ENCODE data around the gene RTP5.

Gene RTP5

DNA sequence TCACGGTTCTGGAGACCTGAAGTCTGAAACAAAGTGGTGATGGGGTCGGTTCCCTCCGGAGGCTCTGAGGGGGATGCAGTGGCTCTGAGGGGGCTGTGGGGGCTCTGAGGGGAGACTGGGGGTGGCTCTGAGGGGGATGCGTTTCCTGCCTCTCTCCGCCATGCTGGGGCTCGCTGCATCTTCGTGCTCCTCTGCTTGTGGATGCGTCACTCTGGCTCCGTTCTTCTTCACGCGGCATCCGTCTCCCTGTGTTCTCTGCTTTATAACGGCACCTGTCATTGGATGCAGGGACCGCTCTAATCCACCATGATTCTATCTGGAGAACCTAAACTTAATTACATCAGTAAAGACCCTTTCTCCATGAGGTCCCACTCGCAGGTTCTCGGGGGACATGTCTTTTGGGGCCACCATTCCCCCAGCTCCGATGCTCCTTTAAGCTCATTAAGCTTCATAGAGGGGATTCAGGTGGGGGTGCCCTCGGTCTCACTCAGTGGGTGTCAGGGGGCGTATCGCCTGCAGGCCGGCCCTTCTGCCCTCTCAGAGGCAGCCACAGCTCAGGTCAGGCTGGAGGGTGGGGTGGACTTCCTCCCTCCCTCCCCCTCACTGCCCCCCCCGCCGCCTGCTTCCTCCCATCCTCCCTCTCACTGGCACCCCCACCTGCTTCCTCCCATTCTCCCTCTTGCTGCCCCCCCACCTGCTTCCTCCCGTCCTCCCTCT is 18.4 kb downstream of the RTP5 start:
- TF ChIP-seq, protein P1, sequence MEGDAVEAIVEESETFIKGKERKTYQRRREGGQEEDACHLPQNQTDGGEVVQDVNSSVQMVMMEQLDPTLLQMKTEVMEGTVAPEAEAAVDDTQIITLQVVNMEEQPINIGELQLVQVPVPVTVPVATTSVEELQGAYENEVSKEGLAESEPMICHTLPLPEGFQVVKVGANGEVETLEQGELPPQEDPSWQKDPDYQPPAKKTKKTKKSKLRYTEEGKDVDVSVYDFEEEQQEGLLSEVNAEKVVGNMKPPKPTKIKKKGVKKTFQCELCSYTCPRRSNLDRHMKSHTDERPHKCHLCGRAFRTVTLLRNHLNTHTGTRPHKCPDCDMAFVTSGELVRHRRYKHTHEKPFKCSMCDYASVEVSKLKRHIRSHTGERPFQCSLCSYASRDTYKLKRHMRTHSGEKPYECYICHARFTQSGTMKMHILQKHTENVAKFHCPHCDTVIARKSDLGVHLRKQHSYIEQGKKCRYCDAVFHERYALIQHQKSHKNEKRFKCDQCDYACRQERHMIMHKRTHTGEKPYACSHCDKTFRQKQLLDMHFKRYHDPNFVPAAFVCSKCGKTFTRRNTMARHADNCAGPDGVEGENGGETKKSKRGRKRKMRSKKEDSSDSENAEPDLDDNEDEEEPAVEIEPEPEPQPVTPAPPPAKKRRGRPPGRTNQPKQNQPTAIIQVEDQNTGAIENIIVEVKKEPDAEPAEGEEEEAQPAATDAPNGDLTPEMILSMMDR (IDR thresholded peaks at IDR 0.05; ENCODE audit: borderline replicate concordance, extremely low read depth, low read length, poor library complexity, severe bottlenecking), result no peak
- TF ChIP-seq EZH2 (IDR thresholded peaks at IDR 0.05; ENCODE audit: borderline replicate concordance, low read depth, low read length, severe bottlenecking), result no peak
- H3K9me3 ChIP-seq (ENCODE audit: insufficient read depth, low read length, severe bottlenecking), result no peaks in the 10 kb centered on the region
- peaks cover 60% of the 10 kb centered on the region for H3K4me1 ChIP-seq (ENCODE audit: insufficient read depth, low read length)
- peaks cover 21% of the 10 kb centered on the region for H4K20me1 ChIP-seq (ENCODE audit: insufficient read depth, low read length)
- peak overlapping the region; percentile 73 for H3K27ac ChIP-seq (ENCODE audit: low read length)
- DNase-seq (no peak), ATAC-seq (ENCODE audit: insufficient read depth, low read depth) (no peak)
- no peaks in the 10 kb centered on the region for H3K27me3 ChIP-seq (ENCODE audit: insufficient read depth, low read length, poor library complexity)
- no peak overlapping the region for H3K9ac ChIP-seq (ENCODE audit: low read depth, low read length)
- peaks cover 24% of the 10 kb centered on the region; the same call in 1 of the 2 replicates for H3K36me3 ChIP-seq (ENCODE audit: insufficient read depth, low read length)
- no peak overlapping the region for H3K4me3 ChIP-seq (ENCODE audit: low read depth in 1 of 2, low read length in 2 of 2)
- no peak overlapping the region for H2AFZ ChIP-seq (ENCODE audit: low read depth, low read length)
- H3K79me2 ChIP-seq (ENCODE audit: insufficient read depth, low read length), result peaks cover 35% of the 10 kb centered on the region
- no peak overlapping the region for H3K4me2 ChIP-seq (ENCODE audit: insufficient read depth, low read length)

DNA sequence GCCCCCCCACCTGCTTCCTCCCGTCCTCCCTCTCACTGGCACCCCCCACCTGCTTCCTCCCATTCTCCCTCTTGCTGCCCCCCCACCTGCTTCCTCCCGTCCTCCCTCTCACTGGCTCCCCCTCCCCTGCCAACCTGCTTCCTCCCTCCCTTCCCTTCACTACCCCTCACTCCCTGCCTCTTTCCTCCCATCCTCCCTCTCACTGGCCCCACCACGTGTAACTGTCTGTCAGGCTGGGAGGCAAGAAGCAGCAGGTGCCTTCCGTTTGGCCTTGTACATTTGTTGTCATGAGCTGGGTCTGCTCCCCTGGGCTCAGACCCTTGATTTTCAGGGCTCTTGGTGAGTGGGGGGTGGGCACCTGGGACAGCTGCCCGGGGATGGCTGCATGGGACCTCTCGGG is 19.1 kb downstream of the RTP5 start:
- H3K4me1 ChIP-seq (ENCODE audit: insufficient read depth, low read length), result peaks cover 54% of the 10 kb centered on the region
- TF ChIP-seq, protein P1 (IDR thresholded peaks at IDR 0.05; ENCODE audit: borderline replicate concordance, extremely low read depth, low read length, poor library complexity, severe bottlenecking), result no peak
- TF ChIP-seq EZH2 (IDR thresholded peaks at IDR 0.05; ENCODE audit: borderline replicate concordance, low read depth, low read length, severe bottlenecking), result no peak
- H4K20me1 ChIP-seq (ENCODE audit: insufficient read depth, low read length), result peaks cover 26% of the 10 kb centered on the region
- H2AFZ ChIP-seq (ENCODE audit: low read depth, low read length), result no peak overlapping the region
- peak overlapping the region; percentile 63 for H3K27ac ChIP-seq (ENCODE audit: low read length)
- ATAC-seq (ENCODE audit: insufficient read depth, low read depth), result peak; percentile 57
- H3K9me3 ChIP-seq (ENCODE audit: insufficient read depth, low read length, severe bottlenecking), result no peaks in the 10 kb centered on the region
- peak; percentile 69 for DNase-seq
- H3K4me2 ChIP-seq (ENCODE audit: insufficient read depth, low read length), result no peak overlapping the region
- peaks cover 35% of the 10 kb centered on the region for H3K79me2 ChIP-seq (ENCODE audit: insufficient read depth, low read length)
- H3K27me3 ChIP-seq (ENCODE audit: insufficient read depth, low read length, poor library complexity), result no peaks in the 10 kb centered on the region
- no peak overlapping the region for H3K9ac ChIP-seq (ENCODE audit: low read depth, low read length)
- no peak overlapping the region for H3K4me3 ChIP-seq (ENCODE audit: low read depth in 1 of 2, low read length in 2 of 2)
- peaks cover 24% of the 10 kb centered on the region; the same call in 1 of the 2 replicates for H3K36me3 ChIP-seq (ENCODE audit: insufficient read depth, low read length)

DNA sequence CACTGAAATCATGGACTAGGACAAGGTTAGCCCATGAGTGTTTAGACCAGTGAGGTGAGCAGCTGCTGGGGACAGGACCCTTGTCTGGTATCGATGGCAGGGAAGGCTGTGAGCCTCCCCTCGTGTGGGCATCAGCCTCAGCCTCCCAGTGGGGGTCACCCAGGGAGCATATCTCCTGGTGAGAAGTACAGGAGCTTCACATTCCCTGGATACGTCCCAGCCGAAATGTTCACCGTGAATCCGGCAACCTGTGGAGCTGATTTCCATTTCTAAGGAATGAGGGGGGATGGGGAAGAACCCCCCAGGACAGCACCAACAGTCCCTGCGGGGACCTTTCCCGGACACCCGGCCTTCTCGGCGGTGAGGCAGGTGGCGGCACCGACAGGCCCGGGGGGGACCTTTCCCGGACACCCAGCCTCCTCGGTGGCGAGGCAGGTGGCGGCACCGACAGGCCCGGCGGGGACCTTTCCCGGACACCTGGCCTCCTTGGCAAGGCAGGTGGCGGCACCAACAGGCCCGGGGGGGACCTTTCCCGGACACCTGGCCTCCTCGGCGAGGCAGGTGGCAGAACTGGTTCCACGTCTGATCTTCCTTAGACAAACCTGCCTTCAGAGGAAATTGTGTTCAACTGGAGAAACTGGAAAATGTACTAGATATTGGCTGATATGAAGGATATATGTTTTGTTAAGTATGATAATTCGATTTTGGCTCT is 21.2 kb downstream of the RTP5 start:
- Histone ChIP-seq H3K27ac (ENCODE audit: low read length) (peak overlapping the region; percentile 10; the same call in 1 of the 2 replicates), H3K4me2 (ENCODE audit: insufficient read depth, low read length) (no peak overlapping the region), H3K9me3 (ENCODE audit: insufficient read depth, low read length, severe bottlenecking) (no peaks in the 10 kb centered on the region), H2AFZ (ENCODE audit: low read depth, low read length) (no peak overlapping the region), H3K9ac (ENCODE audit: low read depth, low read length) (no peak overlapping the region), H3K36me3 (ENCODE audit: insufficient read depth, low read length) (peaks cover 20% of the 10 kb centered on the region; the same call in 1 of the 2 replicates), H3K79me2 (ENCODE audit: insufficient read depth, low read length) (peaks cover 21% of the 10 kb centered on the region), H3K27me3 (ENCODE audit: insufficient read depth, low read length, poor library complexity) (no peaks in the 10 kb centered on the region), H3K4me1 (ENCODE audit: insufficient read depth, low read length) (peaks cover 33% of the 10 kb centered on the region), H4K20me1 (ENCODE audit: insufficient read depth, low read length) (peaks cover 47% of the 10 kb centered on the region), H3K4me3 (ENCODE audit: low read depth in 1 of 2, low read length in 2 of 2) (no peak overlapping the region)
- no peak for DNase-seq
- no peak for TF ChIP-seq EZH2 (IDR thresholded peaks at IDR 0.05; ENCODE audit: borderline replicate concordance, low read depth, low read length, severe bottlenecking)
- TF ChIP-seq, protein P1 (IDR thresholded peaks at IDR 0.05; ENCODE audit: borderline replicate concordance, extremely low read depth, low read length, poor library complexity, severe bottlenecking), result no peak
- ATAC-seq (ENCODE audit: insufficient read depth, low read depth), result no peak
